Neural cell (in vitro differentiated cells): Measurements from ENCODE around the gene FUT7. TPM values are rescaled to one million over a fixed set of nuclear protein-coding genes. Genes with fewer than 3 reads are reported as not detected.

Experiments
- H2AFZ ChIP-seq: fragments of 200-600, 300-800 bp; sonication (generic), shearing (Covaris generic); 2 replicates; pipeline ENCODE4 v1.6.0; 2014; ENCODE audit warnings: low read depth, mild to moderate bottlenecking, antibody characterized with exemption, low read length, moderate library complexity
- H3F3A ChIP-seq: fragments of 200-600 bp; shearing (Covaris generic); 2 replicates; pipeline ENCODE4 v1.6.1; 2016; ENCODE audit warnings: mild to moderate bottlenecking, moderate library complexity, mixed read lengths, antibody characterized with exemption, low read length; ENCODE audit not compliant: insufficient read depth, poor library complexity, severe bottlenecking
- H3K27ac ChIP-seq: fragments of 200-600, 300-800 bp; sonication (generic), shearing (Covaris generic); 2 replicates; pipeline ENCODE4 v1.5.1; 2014; ENCODE audit warnings: mild to moderate bottlenecking, low read length, moderate library complexity
- H3K27me3 ChIP-seq: fragments of 300-800, 200-600 bp; sonication (generic), shearing (Covaris generic); 2 replicates; pipeline ENCODE4 v1.6.0; 2014; ENCODE audit warnings: mild to moderate bottlenecking, low read depth, low read length, moderate library complexity; ENCODE audit not compliant: insufficient read depth
- H3K36me3 ChIP-seq: fragments of 300-800, 200-600 bp; sonication (generic), shearing (Covaris generic); 2 replicates; pipeline ENCODE4 v1.5.1; 2014; ENCODE audit warnings: mild to moderate bottlenecking, antibody characterized with exemption, low read length, moderate library complexity; ENCODE audit not compliant: insufficient read depth
- H3K4me2 ChIP-seq: fragments of 300-800, 200-600 bp; sonication (generic), shearing (Covaris generic); 2 replicates; pipeline ENCODE4 v1.6.0; 2014; ENCODE audit warnings: mild to moderate bottlenecking, low read length
- H3K4me3 ChIP-seq: fragments of 300-800, 200-600 bp; sonication (generic), shearing (Covaris generic); 2 replicates; pipeline ENCODE4 v1.5.1; 2014; ENCODE audit warnings: mild to moderate bottlenecking, low read length, moderate library complexity
- H3K79me2 ChIP-seq: fragments of 200-600 bp; shearing (Covaris generic); replicated peaks from 2 replicates; pipeline ENCODE4 v1.6.0; 2014; ENCODE audit warnings: mild to moderate bottlenecking, low read length, moderate library complexity; ENCODE audit not compliant: insufficient read depth
- H3K9ac ChIP-seq: fragments of 300-800, 200-600 bp; sonication (generic), shearing (Covaris generic); 2 replicates; pipeline ENCODE4 v1.6.1; 2016; ENCODE audit warnings: mild to moderate bottlenecking, low read length, mixed read lengths
- H3K9me2 ChIP-seq: fragments of 200-600 bp; shearing (Covaris generic); 2 replicates; pipeline ENCODE4 v1.6.1; 2016; ENCODE audit warnings: mild to moderate bottlenecking, low read length, mixed read lengths; ENCODE audit not compliant: insufficient read depth
- H3K9me3 ChIP-seq: fragments of 200-600, 300-800 bp; sonication (generic), shearing (Covaris generic); 2 replicates; pipeline ENCODE4 v1.6.1; 2016; ENCODE audit warnings: mild to moderate bottlenecking, mixed run types, low read length, moderate library complexity, mixed read lengths
- H4K20me1 ChIP-seq: fragments of 200-600 bp; shearing (Covaris generic); 2 replicates; pipeline ENCODE4 v1.6.1; 2016; ENCODE audit warnings: mild to moderate bottlenecking, mixed run types; ENCODE audit not compliant: insufficient read depth
- CTCF ChIP-seq: fragments of 450-650 bp; IDR thresholded peaks from 2 replicates; pipeline ENCODE4 v1.5.1; 2014; ENCODE audit warnings: antibody characterized with exemption, mild to moderate bottlenecking, moderate library complexity; ENCODE audit not compliant: poor library complexity, severe bottlenecking
- EP300 ChIP-seq: fragments of 450-650 bp; conservative IDR thresholded peaks from 2 replicates; pipeline ENCODE4 v1.6.1; 2014; ENCODE audit warnings: antibody characterized with exemption, mild to moderate bottlenecking, moderate library complexity; ENCODE audit not compliant: poor library complexity, severe bottlenecking
- EZH2 ChIP-seq: fragments of 200-600, 300-800 bp; shearing (Covaris generic), sonication (generic); IDR thresholded peaks from 2 replicates; pipeline ENCODE4 v1.6.1; 2014; ENCODE audit warnings: antibody characterized with exemption, low read length, borderline replicate concordance, mild to moderate bottlenecking; ENCODE audit not compliant: insufficient read depth, poor library complexity, severe bottlenecking
- MXI1 ChIP-seq: fragments of 450-650 bp; conservative IDR thresholded peaks from 2 replicates; pipeline ENCODE4 v1.6.1; 2014; ENCODE audit warnings: antibody characterized with exemption, mild to moderate bottlenecking; ENCODE audit not compliant: poor library complexity, severe bottlenecking
- POLR2AphosphoS5 ChIP-seq: IDR thresholded peaks from 2 replicates; pipeline ENCODE4 v1.6.1; 2012
- RAD21 ChIP-seq: fragments of 450-650 bp; conservative IDR thresholded peaks from 2 replicates; pipeline ENCODE4 v1.6.1; 2014; ENCODE audit warnings: antibody characterized with exemption, mild to moderate bottlenecking, moderate library complexity
- REST ChIP-seq: IDR thresholded peaks from 2 replicates; pipeline ENCODE4 v1.6.1; 2012; ENCODE audit warnings: borderline replicate concordance
- SMC3 ChIP-seq: fragments of 450-650 bp; conservative IDR thresholded peaks from 2 replicates; pipeline ENCODE4 v1.6.1; 2014; ENCODE audit warnings: antibody characterized with exemption, mild to moderate bottlenecking, moderate library complexity; ENCODE audit not compliant: poor library complexity
- TAF1 ChIP-seq: IDR thresholded peaks from 2 replicates; pipeline ENCODE4 v1.6.1; 2012; ENCODE audit warnings: low read depth
- polyA plus RNA-seq: library from polyadenylated mRNA; depleted of rRNA; stranded (reverse); fragments of >200 nt; gene quantifications from 2 replicates; pipeline ENCODE4 v1.2.3, GENCODE V29; 2014

The FUT7 gene
- polyA plus RNA-seq, 1 donor from 2014 or later: 0.69 TPM

GRCh38 chr9:136984464-136985026, 47.3 kb downstream of the FUT7 start:
- Histone ChIP-seq H2AFZ (no peak overlapping the region), H3K9ac (no peak overlapping the region), H3K4me3 (no peak overlapping the region)

More at GRCh38 chr9:136984464-136985026, 47.3 kb downstream of the FUT7 start:
- peaks cover 35% of the 10 kb centered on the region for H3K27me3 ChIP-seq
- TF ChIP-seq RAD21 (no peak), EZH2 (no peak), TAF1 (no peak), EP300 (no peak), REST (no peak), POLR2AphosphoS5 (no peak), MXI1 (no peak), CTCF (no peak), SMC3 (no peak)
- no peaks in the 10 kb centered on the region for H4K20me1 ChIP-seq
- H3K79me2 ChIP-seq: no peaks in the 10 kb centered on the region
- H3F3A ChIP-seq: no peaks in the 10 kb centered on the region
- H3K4me2 ChIP-seq: no peak overlapping the region
- no peaks in the 10 kb centered on the region for H3K9me2 ChIP-seq
- H3K9me3 ChIP-seq: no peaks in the 10 kb centered on the region
- no peaks in the 10 kb centered on the region for H3K36me3 ChIP-seq
- H3K27ac ChIP-seq: no peak overlapping the region
